ENCODE measurements around the gene UQCR10. TPM values are rescaled to one million over a fixed set of nuclear protein-coding genes. Genes with fewer than 3 reads are reported as not detected.
A peak's percentile ranks its signal among the peaks of the same experiment; 100 is the strongest.

Gene UQCR10
- total and polyA plus RNA-seq, 9 of the 15 experiments (the other 6 are each of a cell fraction or from before 2014, with no cell fraction given), result 128 to 903 (median 163) TPM

GRCh38 chr22:29780748-29781676 is 13.8 kb downstream of the UQCR10 start (continued):
- TF ChIP-seq BMI1 (IDR thresholded peaks at IDR 0.05; ENCODE audit: low read length) (no peak), DPF2 (IDR thresholded peaks at IDR 0.05) (peak; percentile 97), KLF16 (IDR thresholded peaks at IDR 0.05) (peak; percentile 87), TCF3 (CRISPR knock-in tag; IDR thresholded peaks at IDR 0.05) (peak; percentile 98), ZNF280A (IDR thresholded peaks at IDR 0.05; ENCODE audit: low read depth, partially characterized antibody) (no peak), NCOA1 (IDR thresholded peaks at IDR 0.05; ENCODE audit: low read depth) (peak; percentile 78; the same call in 1 of the 2 replicates), NCOA4 (IDR thresholded peaks at IDR 0.05; ENCODE audit: partially characterized antibody) (peak; percentile 81), HMGN3 (IDR thresholded peaks at IDR 0.05; ENCODE audit: borderline replicate concordance, extremely low read depth, insufficient read length, low read depth, low read length) (no peak), PML (IDR thresholded peaks at IDR 0.05; ENCODE audit: low read length) (peak; percentile 87), NFATC3 (IDR thresholded peaks at IDR 0.05) (0 out of 2 replicates have a peak, but pooled peaks have one; percentile 69), ARNT (IDR thresholded peaks at IDR 0.05) (peak; percentile 64 to 80; a peak in 2 of 4 replicates), TARDBP (IDR thresholded peaks at IDR 0.05) (peak; percentile 75; the same call in 1 of the 2 replicates), FOXK2 (conservative IDR thresholded peaks at IDR 0.05 in 1 of 2, IDR thresholded peaks at IDR 0.05 in 1 of 2; ENCODE audit: low read depth in 2 of 2) (peak in 1 of 2 experiments; percentile 42; a peak in 1 of 4 replicates), CTBP1 (IDR thresholded peaks at IDR 0.05; ENCODE audit: borderline replicate concordance) (peak; percentile 100), MAFG (tag; conservative IDR thresholded peaks at IDR 0.05) (peak; percentile 65), JUND (IDR thresholded peaks at IDR 0.05; ENCODE audit: borderline replicate concordance, low read depth, low read length) (peak; percentile 61; the same call in 1 of the 2 replicates), JUND (tag; IDR thresholded peaks at IDR 0.05; ENCODE audit: borderline replicate concordance, low read depth, low read length) (peak; percentile 53; the same call in 1 of the 3 replicates), PRDM10 (IDR thresholded peaks at IDR 0.05; ENCODE audit: partially characterized antibody) (peak; percentile 29), TRIM24 (IDR thresholded peaks at IDR 0.05) (peak; percentile 89 to 92)
- TF ChIP-seq, protein P1, sequence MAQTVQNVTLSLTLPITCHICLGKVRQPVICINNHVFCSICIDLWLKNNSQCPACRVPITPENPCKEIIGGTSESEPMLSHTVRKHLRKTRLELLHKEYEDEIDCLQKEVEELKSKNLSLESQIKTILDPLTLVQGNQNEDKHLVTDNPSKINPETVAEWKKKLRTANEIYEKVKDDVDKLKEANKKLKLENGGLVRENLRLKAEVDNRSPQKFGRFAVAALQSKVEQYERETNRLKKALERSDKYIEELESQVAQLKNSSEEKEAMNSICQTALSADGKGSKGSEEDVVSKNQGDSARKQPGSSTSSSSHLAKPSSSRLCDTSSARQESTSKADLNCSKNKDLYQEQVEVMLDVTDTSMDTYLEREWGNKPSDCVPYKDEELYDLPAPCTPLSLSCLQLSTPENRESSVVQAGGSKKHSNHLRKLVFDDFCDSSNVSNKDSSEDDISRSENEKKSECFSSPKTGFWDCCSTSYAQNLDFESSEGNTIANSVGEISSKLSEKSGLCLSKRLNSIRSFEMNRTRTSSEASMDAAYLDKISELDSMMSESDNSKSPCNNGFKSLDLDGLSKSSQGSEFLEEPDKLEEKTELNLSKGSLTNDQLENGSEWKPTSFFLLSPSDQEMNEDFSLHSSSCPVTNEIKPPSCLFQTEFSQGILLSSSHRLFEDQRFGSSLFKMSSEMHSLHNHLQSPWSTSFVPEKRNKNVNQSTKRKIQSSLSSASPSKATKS (CRISPR knock-in tag; IDR thresholded peaks at IDR 0.05), result no peak
- TF ChIP-seq, protein P2, sequence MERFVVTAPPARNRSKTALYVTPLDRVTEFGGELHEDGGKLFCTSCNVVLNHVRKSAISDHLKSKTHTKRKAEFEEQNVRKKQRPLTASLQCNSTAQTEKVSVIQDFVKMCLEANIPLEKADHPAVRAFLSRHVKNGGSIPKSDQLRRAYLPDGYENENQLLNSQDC (CRISPR knock-in tag; IDR thresholded peaks at IDR 0.05), result no peak
